AG09309 (cell line): ENCODE measurements around the gene ITGB4.

Source experiments
- DNase-seq: peaks from one replicate; pipeline ENCODE4 v3.0.0-alpha.2; 2010; ENCODE audit warnings: low read depth
- H3K4me3 ChIP-seq: 2 replicates; pipeline ENCODE4 v1.5.1; 2011; ENCODE audit warnings: mild to moderate bottlenecking, low read depth, low read length, moderate library complexity; ENCODE audit not compliant: control insufficient read depth
- CTCF ChIP-seq: IDR thresholded peaks from 2 replicates; pipeline ENCODE4 v1.5.1; 2011; ENCODE audit warnings: mild to moderate bottlenecking, low read depth, low read length, inconsistent platforms; ENCODE audit not compliant: insufficient read depth, control insufficient read depth; ENCODE audit errors: missing control alignments

Gene ITGB4

GRCh38 chr17:75695141-75695829, 26.0 kb upstream of the ITGB4 start:
- TF ChIP-seq CTCF, result no peak
- no peak for DNase-seq
- no peak overlapping the region for H3K4me3 ChIP-seq

GRCh38 chr17:75695830-75696271, 25.4 kb upstream of the ITGB4 start:
- DNase-seq, result no peak
- TF ChIP-seq CTCF, result no peak
- H3K4me3 ChIP-seq, result no peak overlapping the region

- no peak overlapping the region for H3K4me3 ChIP-seq
- no peak for DNase-seq
- TF ChIP-seq CTCF, result no peak
Observed at GRCh38 chr17:75697651-75698291, 23.5 kb upstream of the ITGB4 start.

DNA sequence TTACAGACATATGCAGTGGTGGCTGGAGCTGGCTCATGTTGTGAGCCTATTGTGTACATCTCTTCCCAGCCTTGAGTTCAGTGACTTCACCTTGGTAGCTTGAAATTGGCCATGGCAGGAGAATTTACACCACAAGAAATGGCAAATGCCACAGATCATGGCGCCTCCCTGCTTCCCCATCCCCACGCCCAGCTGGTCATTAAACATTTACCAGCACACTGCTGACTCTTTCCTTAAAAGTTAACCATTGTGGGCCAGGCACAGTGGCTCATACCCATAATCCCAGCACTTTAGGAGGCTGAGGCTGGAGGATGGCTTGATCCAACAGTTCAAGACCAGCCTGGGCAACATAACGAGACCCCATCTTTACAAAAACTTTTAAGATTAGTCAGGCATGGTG, 22.6 kb upstream of the ITGB4 start:
- no peak overlapping the region for H3K4me3 ChIP-seq
- DNase-seq, result no peak
- no peak for TF ChIP-seq CTCF

GRCh38 chr17:75701288-75701687, 20.0 kb upstream of the ITGB4 start:
- no peak for DNase-seq
- TF ChIP-seq CTCF, result no peak
- H3K4me3 ChIP-seq, result no peak overlapping the region

GRCh38 chr17:75703191-75703590, 18.1 kb upstream of the ITGB4 start:
- no peak for TF ChIP-seq CTCF
- no peak overlapping the region for H3K4me3 ChIP-seq
- no peak for DNase-seq
